HL-60/S4 (cell line): Measurements from ENCODE around the gene RAD51B.

Source experiments
- in situ Hi-C: fragments of 300-500 bp; cut with MboI; formaldehyde crosslinking; loops from 2 replicates; pipeline ENCODE4 v1.14.3; 2022; ENCODE audit warnings: low sequenced_read_pairs

The RAD51B gene

GRCh38 chr14:68391311-68392014 is 571.9 kb downstream of the RAD51B start:
- in situ Hi-C loops, result no loop called here

GRCh38 chr14:68392393-68393141 is 573.0 kb downstream of the RAD51B start:
- in situ Hi-C loops, result no loop called here

GRCh38 chr14:68393259-68393658 is 573.7 kb downstream of the RAD51B start:
- in situ Hi-C loops, result no loop called here

- in situ Hi-C loops, result no loop called here
Observed at GRCh38 chr14:68394118-68394763, 574.7 kb downstream of the RAD51B start.

GRCh38 chr14:68394764-68395143 is 575.2 kb downstream of the RAD51B start:
- in situ Hi-C loops, result no loop called here

- in situ Hi-C loops, result no loop called here
Observed at GRCh38 chr14:68395604-68396003, 576.0 kb downstream of the RAD51B start.

- in situ Hi-C loops, result no loop called here
Observed at GRCh38 chr14:68396461-68396860, 576.9 kb downstream of the RAD51B start.

GRCh38 chr14:68397371-68397811 is 577.8 kb downstream of the RAD51B start:
- in situ Hi-C loops, result no loop called here

- in situ Hi-C loops, result no loop called here
Observed at GRCh38 chr14:68397822-68398221, 578.2 kb downstream of the RAD51B start.

- in situ Hi-C loops, result no loop called here
Observed at GRCh38 chr14:68398370-68398769, 578.8 kb downstream of the RAD51B start.

GRCh38 chr14:68399971-68400370 is 580.4 kb downstream of the RAD51B start:
- in situ Hi-C loops, result no loop called here

- in situ Hi-C loops, result no loop called here
Observed at GRCh38 chr14:68401317-68401716, 581.7 kb downstream of the RAD51B start.

GRCh38 chr14:68401855-68402254 is 582.3 kb downstream of the RAD51B start:
- in situ Hi-C loops, result no loop called here

GRCh38 chr14:68402525-68403101 is 583.0 kb downstream of the RAD51B start:
- in situ Hi-C loops, result no loop called here

GRCh38 chr14:68403191-68404145 is 583.9 kb downstream of the RAD51B start:
- in situ Hi-C loops, result no loop called here

GRCh38 chr14:68404146-68404527 is 584.6 kb downstream of the RAD51B start:
- in situ Hi-C loops, result no loop called here

- in situ Hi-C loops, result no loop called here
Observed at GRCh38 chr14:68404652-68405183, 585.1 kb downstream of the RAD51B start.

- in situ Hi-C loops, result no loop called here
Observed at GRCh38 chr14:68405961-68406360, 586.4 kb downstream of the RAD51B start.

- in situ Hi-C loops, result no loop called here
Observed at GRCh38 chr14:68407285-68407684, 587.7 kb downstream of the RAD51B start.

GRCh38 chr14:68407825-68408224 is 588.2 kb downstream of the RAD51B start:
- in situ Hi-C loops, result no loop called here
